DOHH2 (cell line): ENCODE results near the gene MGAT4A.

Experiments
- H3F3A ChIP-seq: fragments of 200-600 bp; sonication (generic), shearing (Covaris generic); 2 replicates; pipeline ENCODE4 v1.6.0; 2016; ENCODE audit warnings: antibody characterized with exemption, mild to moderate bottlenecking; ENCODE audit not compliant: control insufficient read depth, insufficient read depth
- H3K27ac ChIP-seq: fragments of 200-600 bp; sonication (generic); 2 replicates; pipeline ENCODE4 v1.5.1; 2014; ENCODE audit warnings: low read depth, mild to moderate bottlenecking, low read length, moderate library complexity
- H3K27me3 ChIP-seq: fragments of 200-600 bp; sonication (generic); 2 replicates; pipeline ENCODE4 v1.6.1; 2014; ENCODE audit warnings: mild to moderate bottlenecking, low read length, mixed read lengths; ENCODE audit not compliant: control insufficient read depth
- H3K36me3 ChIP-seq: fragments of 200-600 bp; sonication (generic); 2 replicates; pipeline ENCODE4 v1.6.1; 2014; ENCODE audit warnings: mild to moderate bottlenecking, low read length, moderate library complexity, mixed read lengths; ENCODE audit not compliant: control insufficient read depth
- H3K4me1 ChIP-seq: fragments of 200-600 bp; sonication (generic); 2 replicates; pipeline ENCODE4 v1.6.1; 2014; ENCODE audit warnings: mild to moderate bottlenecking, low read length, mixed read lengths; ENCODE audit not compliant: control insufficient read depth
- H3K4me2 ChIP-seq: fragments of 200-600 bp; sonication (generic); 2 replicates; pipeline ENCODE4 v1.6.0; 2014; ENCODE audit warnings: mild to moderate bottlenecking, low read length, moderate library complexity
- H3K4me3 ChIP-seq: fragments of 200-600 bp; sonication (generic); 2 replicates; pipeline ENCODE4 v1.5.1; 2014; ENCODE audit warnings: mild to moderate bottlenecking, low read length, mixed read lengths
- H3K79me2 ChIP-seq: fragments of 200-600 bp; sonication (generic); 2 replicates; pipeline ENCODE4 v1.6.1; 2014; ENCODE audit warnings: mild to moderate bottlenecking, low read length, mixed read lengths; ENCODE audit not compliant: control insufficient read depth
- H3K9me2 ChIP-seq: fragments of 200-600 bp; sonication (generic); replicated peaks from 2 replicates; pipeline ENCODE4 v1.6.1; 2014; ENCODE audit warnings: mild to moderate bottlenecking, low read length, mixed read lengths; ENCODE audit not compliant: control insufficient read depth
- H3K9me3 ChIP-seq: fragments of 200-600 bp; sonication (generic); 2 replicates; pipeline ENCODE4 v1.6.1; 2014; ENCODE audit warnings: antibody characterized with exemption, low read length, mixed read lengths; ENCODE audit not compliant: control insufficient read depth, insufficient read depth
- H4K20me1 ChIP-seq: fragments of 200-600 bp; sonication (generic); 2 replicates; pipeline ENCODE4 v1.6.0; 2014; ENCODE audit warnings: low read depth, mild to moderate bottlenecking, antibody characterized with exemption, low read length, moderate library complexity; ENCODE audit not compliant: control insufficient read depth, insufficient read depth
- EZH2phosphoT487 ChIP-seq: fragments of 200-600 bp; sonication (generic); IDR thresholded peaks from 2 replicates; pipeline ENCODE4 v1.6.1; 2017; ENCODE audit warnings: borderline replicate concordance, mild to moderate bottlenecking, antibody characterized with exemption, low read length, moderate library complexity, mixed read lengths
- TF ChIP-seq, protein P1 (sequence below): fragments of 200-600 bp; sonication (generic); IDR thresholded peaks from one replicate; pipeline ENCODE4 v1.5.1; 2014; ENCODE audit warnings: antibody characterized with exemption, mild to moderate bottlenecking, low read depth, low read length; ENCODE audit not compliant: poor library complexity, severe bottlenecking

The MGAT4A gene

GRCh38 chr2:98731894-98732349, 990 bp upstream of the MGAT4A start:
- peaks cover 30% of the 10 kb centered on the region for H3K27me3 ChIP-seq
- peaks cover 50% of the 10 kb centered on the region for H3K4me1 ChIP-seq
- H4K20me1 ChIP-seq: no peaks in the 10 kb centered on the region
- no peaks in the 10 kb centered on the region for H3K79me2 ChIP-seq
- H3K4me3 ChIP-seq: peak overlapping the region; percentile 76
- peak overlapping the region; percentile 74 for H3K4me2 ChIP-seq
- peaks cover 2% of the 10 kb centered on the region; the same call in 1 of the 2 replicates for H3F3A ChIP-seq
- no peaks in the 10 kb centered on the region for H3K9me3 ChIP-seq
- no peak overlapping the region for H3K27ac ChIP-seq
- H3K36me3 ChIP-seq: no peaks in the 10 kb centered on the region
- H3K9me2 ChIP-seq: no peaks in the 10 kb centered on the region
- no peak for TF ChIP-seq EZH2phosphoT487
- TF ChIP-seq, protein P1, sequence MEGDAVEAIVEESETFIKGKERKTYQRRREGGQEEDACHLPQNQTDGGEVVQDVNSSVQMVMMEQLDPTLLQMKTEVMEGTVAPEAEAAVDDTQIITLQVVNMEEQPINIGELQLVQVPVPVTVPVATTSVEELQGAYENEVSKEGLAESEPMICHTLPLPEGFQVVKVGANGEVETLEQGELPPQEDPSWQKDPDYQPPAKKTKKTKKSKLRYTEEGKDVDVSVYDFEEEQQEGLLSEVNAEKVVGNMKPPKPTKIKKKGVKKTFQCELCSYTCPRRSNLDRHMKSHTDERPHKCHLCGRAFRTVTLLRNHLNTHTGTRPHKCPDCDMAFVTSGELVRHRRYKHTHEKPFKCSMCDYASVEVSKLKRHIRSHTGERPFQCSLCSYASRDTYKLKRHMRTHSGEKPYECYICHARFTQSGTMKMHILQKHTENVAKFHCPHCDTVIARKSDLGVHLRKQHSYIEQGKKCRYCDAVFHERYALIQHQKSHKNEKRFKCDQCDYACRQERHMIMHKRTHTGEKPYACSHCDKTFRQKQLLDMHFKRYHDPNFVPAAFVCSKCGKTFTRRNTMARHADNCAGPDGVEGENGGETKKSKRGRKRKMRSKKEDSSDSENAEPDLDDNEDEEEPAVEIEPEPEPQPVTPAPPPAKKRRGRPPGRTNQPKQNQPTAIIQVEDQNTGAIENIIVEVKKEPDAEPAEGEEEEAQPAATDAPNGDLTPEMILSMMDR: no peak

- Histone ChIP-seq H3K4me3 (peak overlapping the region; percentile 77), H3K4me2 (peak overlapping the region; percentile 70), H3K9me2 (no peaks in the 10 kb centered on the region), H3K9me3 (no peaks in the 10 kb centered on the region), H3K79me2 (no peaks in the 10 kb centered on the region), H3K27me3 (peaks cover 30% of the 10 kb centered on the region), H3F3A (peaks cover 2% of the 10 kb centered on the region; the same call in 1 of the 2 replicates), H3K36me3 (no peaks in the 10 kb centered on the region), H3K4me1 (peaks cover 50% of the 10 kb centered on the region), H4K20me1 (no peaks in the 10 kb centered on the region), H3K27ac (no peak overlapping the region)
- TF ChIP-seq, protein P1: no peak
- no peak for TF ChIP-seq EZH2phosphoT487
These were observed 258 bp downstream of the MGAT4A start for GRCh38 chr2:98730707-98731040.

GRCh38 chr2:98730053-98730706, 752 bp downstream of the MGAT4A start:
- Histone ChIP-seq H3K4me3 (peak overlapping the region; percentile 77), H3K9me3 (no peaks in the 10 kb centered on the region), H3K36me3 (no peaks in the 10 kb centered on the region), H3K4me1 (peaks cover 50% of the 10 kb centered on the region), H3K9me2 (no peaks in the 10 kb centered on the region), H3K27me3 (peaks cover 30% of the 10 kb centered on the region), H4K20me1 (no peaks in the 10 kb centered on the region), H3K4me2 (peak overlapping the region; percentile 70), H3F3A (peaks cover 2% of the 10 kb centered on the region; the same call in 1 of the 2 replicates), H3K27ac (no peak overlapping the region), H3K79me2 (no peaks in the 10 kb centered on the region)
- TF ChIP-seq, protein P1: no peak
- peak; percentile 31; the same call in 1 of the 2 replicates for TF ChIP-seq EZH2phosphoT487
